Activated CD8-positive, alpha-beta T cell treated with anti-CD3 and anti-CD28 coated beads for 36 hours (primary cell): ENCODE measurements around the gene TTLL12. TPM values are rescaled to one million over a fixed set of nuclear protein-coding genes. Genes with fewer than 3 reads are reported as not detected.
"Not testable (repeated sequence)": the region's sequence is repeated elsewhere in the genome, so short reads cannot be mapped to it uniquely, and the experiment has no call there.

Experiments used
- ATAC-seq: fragments of 200-7000 bp; cut with Tn5 transposase; one replicate; pipeline ENCODE4 v1.10.0; 2021; ENCODE audit warnings: mild to moderate bottlenecking, moderate library complexity
- CTCF ChIA-PET: fragments of 350-600 bp; sonication (Branson Sonifier 250); formaldehyde crosslinking; loops from one replicate; lab custom pipeline; 2021; ENCODE audit warnings: antibody characterized with exemption; lab: Charles Lee
- POLR2A ChIA-PET: fragments of 350-600 bp; sonication (Branson Sonifier 250); formaldehyde crosslinking; loops from one replicate; lab custom pipeline; 2021; ENCODE audit warnings: antibody characterized with exemption; lab: Charles Lee
- DNase-seq: peaks from one replicate; pipeline ENCODE4 v3.0.0-alpha.2; 2020
- H3K27ac Mint-ChIP-seq: one replicate; pipeline ENCODE4 v1.8.0; 2021; ENCODE audit warnings: mild to moderate bottlenecking, mixed read lengths
- H3K27me3 Mint-ChIP-seq: one replicate; pipeline ENCODE4 v1.8.0; 2021; ENCODE audit warnings: mixed read lengths
- H3K36me3 Mint-ChIP-seq: one replicate; pipeline ENCODE4 v1.8.0; 2021; ENCODE audit warnings: low read depth, mixed read lengths
- H3K4me1 Mint-ChIP-seq: one replicate; pipeline ENCODE4 v1.8.0; 2021; ENCODE audit warnings: low read depth, mixed read lengths
- H3K4me3 Mint-ChIP-seq: one replicate; pipeline ENCODE4 v1.8.0; 2021; ENCODE audit warnings: mild to moderate bottlenecking, moderate library complexity, mixed read lengths
- H3K9me3 Mint-ChIP-seq: one replicate; pipeline ENCODE4 v1.8.0; 2021; ENCODE audit warnings: mixed read lengths
- CTCF ChIP-seq: fragments of 200-600 bp; IDR thresholded peaks from one replicate; pipeline ENCODE4 v1.8.0; 2022; ENCODE audit warnings: antibody characterized with exemption, mild to moderate bottlenecking
- intact Hi-C: fragments of 100-400 bp; cut with micrococcal nuclease; formaldehyde crosslinking; loops from one replicate; pipeline ENCODE4 v1.10.0; 2022
- total RNA-seq, 2 experiments: library from RNA; stranded (reverse); gene quantifications; one replicate each; pipeline ENCODE4 v1.2.3, GENCODE V29; 2021

The TTLL12 gene
- total RNA-seq, 2 experiments from 2014 or later = 83.5 to 86.0 TPM

- ATAC-seq = no peak
- ChIA-PET POLR2A (interaction anchor here (0.8 kb wide), 1 partner anchor 35 kb away, joined by 3 read pairs; no protein-coding TSS in a partner anchor), CTCF (no interaction called here)
- no peak for TF ChIP-seq CTCF
- H3K4me1 Mint-ChIP-seq = peaks cover 29% of the 10 kb centered on the region
- no peak for DNase-seq
- H3K9me3 Mint-ChIP-seq = no peaks in the 10 kb centered on the region
- no peaks in the 10 kb centered on the region for H3K36me3 Mint-ChIP-seq
- intact Hi-C loops = no loop called here
- no peaks in the 10 kb centered on the region for H3K27me3 Mint-ChIP-seq
- peak overlapping the region; percentile 86 for H3K27ac Mint-ChIP-seq
- H3K4me3 Mint-ChIP-seq = peak overlapping the region; percentile 90
Observed at GRCh38 chr22:43150731-43151206, 36.2 kb downstream of the TTLL12 start.

- TF ChIP-seq CTCF = no peak
- CTCF ChIA-PET = no interaction called here
- Mint-ChIP-seq H3K9me3 (no peaks in the 10 kb centered on the region), H3K36me3 (no peaks in the 10 kb centered on the region), H3K27ac (no peak overlapping the region), H3K4me1 (peaks cover 20% of the 10 kb centered on the region), H3K27me3 (no peaks in the 10 kb centered on the region), H3K4me3 (no peak overlapping the region)
- ATAC-seq = no peak
- peak; percentile 27 for DNase-seq
- intact Hi-C loops = no loop called here
- POLR2A ChIA-PET = no interaction called here
Observed at GRCh38 chr22:43148581-43148980, 38.4 kb downstream of the TTLL12 start.

DNA sequence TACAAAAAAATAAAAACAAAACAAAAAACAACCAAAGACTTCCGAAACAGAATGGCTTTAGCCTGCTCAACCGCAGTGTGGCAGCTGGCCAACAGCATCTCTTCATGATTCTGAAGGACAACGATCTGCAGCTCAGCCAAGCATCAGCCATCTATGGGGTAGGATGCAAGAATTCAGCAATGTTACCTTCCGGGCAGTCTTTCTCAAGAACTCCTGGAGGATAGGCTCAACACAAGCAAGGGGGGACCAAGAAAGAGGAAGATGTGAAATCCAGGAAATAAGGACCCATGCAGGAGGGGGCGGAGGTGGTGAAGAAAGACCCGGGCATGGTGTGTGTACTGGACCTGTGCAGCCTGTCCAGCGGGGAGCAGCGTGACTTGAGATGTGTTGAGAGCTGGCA is 39.1 kb downstream of the TTLL12 start:
- H3K27ac Mint-ChIP-seq = no peak overlapping the region
- no peak for ATAC-seq
- no peaks in the 10 kb centered on the region for H3K36me3 Mint-ChIP-seq
- POLR2A ChIA-PET = no interaction called here
- H3K4me1 Mint-ChIP-seq = peaks cover 18% of the 10 kb centered on the region
- no peak for TF ChIP-seq CTCF
- H3K27me3 Mint-ChIP-seq = no peaks in the 10 kb centered on the region
- intact Hi-C loops = no loop called here
- DNase-seq = no peak
- no peaks in the 10 kb centered on the region for H3K9me3 Mint-ChIP-seq
- CTCF ChIA-PET = no interaction called here
- no peak overlapping the region for H3K4me3 Mint-ChIP-seq

- DNase-seq, intact Hi-C loops, H3K4me3 Mint-ChIP-seq, H3K9me3 Mint-ChIP-seq, POLR2A ChIA-PET, H3K27me3 Mint-ChIP-seq, H3K36me3 Mint-ChIP-seq, H3K27ac Mint-ChIP-seq, ATAC-seq: not testable (repeated sequence)
- CTCF ChIA-PET = interaction anchor here (0.7 to 3.5 kb wide), 2 partner anchors 10 to 12 kb away, joined by 3 to 9 read pairs; no protein-coding TSS in a partner anchor
- H3K4me1 Mint-ChIP-seq = peaks cover 24% of the 10 kb centered on the region
Observed at GRCh38 chr22:43146332-43146731, 40.6 kb downstream of the TTLL12 start.

GRCh38 chr22:43145371-43145770 is 41.6 kb downstream of the TTLL12 start:
- H3K4me3 Mint-ChIP-seq, ATAC-seq, H3K27me3 Mint-ChIP-seq, H3K36me3 Mint-ChIP-seq, H3K27ac Mint-ChIP-seq, DNase-seq, intact Hi-C loops, H3K9me3 Mint-ChIP-seq: not testable (repeated sequence)
- ChIA-PET CTCF (interaction anchor here (3.5 kb wide), 1 partner anchor 11 kb away, joined by 9 read pairs; no protein-coding TSS in a partner anchor), POLR2A (interaction anchor here (0.7 to 1.0 kb wide), 2 partner anchors 40 to 531 kb away, joined by 3 to 4 read pairs; partner anchors contain the start of gene POLDIP3)
- H3K4me1 Mint-ChIP-seq = peaks cover 22% of the 10 kb centered on the region

- Mint-ChIP-seq H3K4me3 (no peak overlapping the region), H3K9me3 (no peaks in the 10 kb centered on the region), H3K27ac (no peak overlapping the region), H3K27me3 (no peaks in the 10 kb centered on the region), H3K36me3 (peaks cover 13% of the 10 kb centered on the region), H3K4me1 (peaks cover 26% of the 10 kb centered on the region)
- POLR2A ChIA-PET = interaction anchor here (1.0 kb wide), 1 partner anchor 531 kb away, joined by 4 read pairs; the partner anchor contains the start of gene POLDIP3
- ATAC-seq (no peak), DNase-seq (no peak)
- intact Hi-C loops = no loop called here
- CTCF ChIA-PET = interaction anchor here (3.5 kb wide), 1 partner anchor 10 kb away, joined by 9 read pairs; no protein-coding TSS in a partner anchor
- TF ChIP-seq CTCF = no peak
Observed at GRCh38 chr22:43144949-43145348, 42.0 kb downstream of the TTLL12 start.
